Natural killer cell (primary cell): ENCODE measurements around the gene PLAU. TPM values are rescaled to one million over a fixed set of nuclear protein-coding genes. Genes with fewer than 3 reads are reported as not detected.

Experiments
- ATAC-seq, 3 donors: fragments of 150-1000 bp in 2 of 3; fragments of 200-7000 bp in 1 of 3; cut with Tn5 transposase; 1 replicate in 1 of 3; 2 replicates in 2 of 3; pipeline ENCODE4 v1.10.0; 2021; ENCODE audit warnings: mild to moderate bottlenecking in 2 of 3, moderate library complexity in 2 of 3
- DNase-seq, 2 donors: peaks; one replicate each; pipeline versions ENCODE4 v3.0.0 to v3.0.0-alpha.2; 2013 to 2021; ENCODE audit warnings: mixed read lengths in 1 of 2
- H3K27ac ChIP-seq: one replicate; pipeline ENCODE4 v1.5.1; 2013; ENCODE audit warnings: mild to moderate bottlenecking, low read length
- H3K27me3 ChIP-seq: one replicate; pipeline ENCODE4 v1.6.1; 2013; ENCODE audit warnings: low read length; ENCODE audit not compliant: control insufficient read depth, insufficient read depth
- H3K36me3 ChIP-seq: one replicate; pipeline ENCODE4 v1.6.1; 2013; ENCODE audit warnings: low read length; ENCODE audit not compliant: control insufficient read depth, insufficient read depth
- H3K4me1 ChIP-seq: one replicate; pipeline ENCODE4 v1.6.1; 2013; ENCODE audit warnings: low read length; ENCODE audit not compliant: control insufficient read depth, insufficient read depth
- H3K4me3 ChIP-seq: one replicate; pipeline ENCODE4 v1.5.1; 2013; ENCODE audit warnings: low read length
- H3K9me3 ChIP-seq: one replicate; pipeline ENCODE4 v1.6.1; 2013; ENCODE audit warnings: low read length; ENCODE audit not compliant: control insufficient read depth, insufficient read depth
- H3K27ac Mint-ChIP-seq, 2 donors: one replicate each; pipeline ENCODE4 v1.8.0; 2022; ENCODE audit warnings: mild to moderate bottlenecking in 2 of 2, mixed read lengths in 2 of 2, moderate library complexity in 1 of 2
- H3K27me3 Mint-ChIP-seq, 2 donors: one replicate each; pipeline ENCODE4 v1.8.0; 2022; ENCODE audit warnings: low read depth in 2 of 2, mixed read lengths in 2 of 2
- H3K36me3 Mint-ChIP-seq: one replicate; pipeline ENCODE4 v1.8.0; 2022; ENCODE audit warnings: mixed read lengths
- H3K4me1 Mint-ChIP-seq, 2 donors: one replicate each; pipeline ENCODE4 v1.8.0; 2022; ENCODE audit warnings: mixed read lengths in 2 of 2
- H3K4me3 Mint-ChIP-seq: one replicate; pipeline ENCODE4 v1.8.0; 2022; ENCODE audit warnings: mild to moderate bottlenecking, moderate library complexity, mixed read lengths
- H3K9me3 Mint-ChIP-seq, 2 donors: one replicate each; pipeline ENCODE4 v1.8.0; 2022; ENCODE audit warnings: mixed read lengths in 2 of 2
- CTCF ChIP-seq: fragments of 200-600 bp; IDR thresholded peaks from one replicate; pipeline ENCODE4 v1.8.0; 2022; ENCODE audit warnings: antibody characterized with exemption
- WGBS: methylation state at CpG from one replicate; pipeline ENCODE4 v1.1.7; 2013; ENCODE audit warnings: missing lambda C conversion rate; ENCODE audit not compliant: insufficient coverage; 5-methylcytosine and 5-hydroxymethylcytosine counted together
- intact Hi-C: fragments of 100-400 bp; cut with micrococcal nuclease; formaldehyde crosslinking; loops from one replicate; pipeline ENCODE4 v1.14.2; 2022
- total RNA-seq, 4 donors: library from RNA; stranded (reverse); fragments of 120-200 nt in 1 of 4; gene quantifications; one replicate each; pipeline versions ENCODE4 v1.2.3 to v1.2.4, GENCODE V29; 2013 to 2022

Gene PLAU
- total RNA-seq = 1 to 10 TPM in 1 of 3 donors, under 1 TPM in 2; 0.12 to 1.6 (median 0.32) TPM
- 0.20 TPM for total RNA-seq (2013)

GRCh38 chr10:73910764-73911552 lies at the start of gene PLAU:
PLAU (plus strand) TSS chr10:73911132; CDS start chr10:73911556, 424 bp downstream.
- H3K36me3 Mint-ChIP-seq = no peaks in the 10 kb centered on the region
- intact Hi-C loops = no loop called here
- Histone ChIP-seq H3K27ac (no peak within 1 kb of the TSS), H3K27me3 (peaks cover 30% of the 10 kb centered on the region), H3K4me3 (peak within 1 kb of the TSS; percentile 20), H3K4me1 (peaks cover 46% of the 10 kb centered on the region), H3K9me3 (no peaks in the 10 kb centered on the region), H3K36me3 (no peaks in the 10 kb centered on the region)
- peaks cover 31 to 34% of the 10 kb centered on the region in 2 donors for H3K4me1 Mint-ChIP-seq
- peak within 1 kb of the TSS; percentile 93 for H3K4me3 Mint-ChIP-seq
- no peaks in the 10 kb centered on the region for H3K9me3 Mint-ChIP-seq
- H3K27me3 Mint-ChIP-seq = peaks cover 23 to 32% of the 10 kb centered on the region in 2 donors
- H3K27ac Mint-ChIP-seq = peak within 1 kb of the TSS in 1 of 2 donors; percentile 91
- ATAC-seq (peak; percentile 28 to 56 (median 53)), DNase-seq (peak; percentile 39 to 60)
- WGBS = under 1% methylated on average over 74 of the region's 74 CpGs
- no peak for TF ChIP-seq CTCF

- Histone ChIP-seq H3K4me1 (peaks cover 73% of the 10 kb centered on the region), H3K9me3 (no peaks in the 10 kb centered on the region), H3K27me3 (no peaks in the 10 kb centered on the region), H3K27ac (no peak overlapping the region), H3K4me3 (no peak overlapping the region), H3K36me3 (peaks cover 16% of the 10 kb centered on the region)
- ATAC-seq = no peak
- Mint-ChIP-seq H3K4me3 (no peak overlapping the region), H3K36me3 (no peaks in the 10 kb centered on the region), H3K4me1 (peaks cover 45 to 63% of the 10 kb centered on the region in 2 donors), H3K27me3 (no peaks in the 10 kb centered on the region), H3K27ac (no peak overlapping the region), H3K9me3 (no peaks in the 10 kb centered on the region)
- no peak for TF ChIP-seq CTCF
- WGBS = 90% methylated on average over 6 of the region's 8 CpGs
- DNase-seq = no peak
- intact Hi-C loops = no loop called here
Observed at GRCh38 chr10:73862011-73862410, 48.9 kb upstream of the PLAU start.

GRCh38 chr10:73863039-73863817 lies 47.7 kb upstream of the PLAU start:
- no peaks in the 10 kb centered on the region for H3K9me3 Mint-ChIP-seq
- ATAC-seq (no peak), DNase-seq (no peak)
- peak overlapping the region in 1 of 2 donors; percentile 96 for H3K27ac Mint-ChIP-seq
- no peaks in the 10 kb centered on the region for H3K27me3 ChIP-seq
- 70% methylated on average over 5 of the region's 5 CpGs for WGBS
- H3K4me3 Mint-ChIP-seq = no peak overlapping the region
- TF ChIP-seq CTCF = no peak
- peaks cover 73% of the 10 kb centered on the region for H3K4me1 ChIP-seq
- no peak overlapping the region for H3K4me3 ChIP-seq
- peaks cover 40 to 60% of the 10 kb centered on the region in 2 donors for H3K4me1 Mint-ChIP-seq
- H3K27ac ChIP-seq = no peak overlapping the region
- intact Hi-C loops = no loop called here
- H3K36me3 Mint-ChIP-seq = no peaks in the 10 kb centered on the region
- H3K9me3 ChIP-seq = no peaks in the 10 kb centered on the region
- no peaks in the 10 kb centered on the region for H3K27me3 Mint-ChIP-seq
- H3K36me3 ChIP-seq = peaks cover 20% of the 10 kb centered on the region
